Measurements from ENCODE around the gene COL21A1.

The COL21A1 gene

DNA sequence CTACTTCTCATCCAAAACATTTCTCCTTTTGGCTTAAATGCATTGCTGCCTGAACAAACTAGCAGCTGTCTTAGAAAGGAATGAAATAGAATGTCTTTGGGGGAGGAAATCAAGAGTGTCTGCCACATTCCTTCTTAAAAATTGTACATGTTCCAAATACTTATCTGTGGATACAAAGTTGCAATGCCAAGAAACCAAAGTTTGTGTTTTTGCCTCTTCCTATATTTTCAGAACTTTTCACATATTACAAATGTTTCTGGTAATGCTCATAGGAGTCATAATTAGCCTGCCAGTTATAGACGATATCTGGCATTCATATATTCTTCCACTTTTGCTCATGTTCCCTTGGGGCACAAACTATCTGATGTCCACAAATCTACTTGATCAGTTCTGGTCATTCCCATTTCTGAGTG lies 206.5 kb downstream of the COL21A1 start:
- Histone ChIP-seq H3F3A (ENCODE audit: control insufficient read depth, insufficient read depth) (no peaks in the 10 kb centered on the region), H3K36me3 (ENCODE audit: control insufficient read depth, low read length) (no peaks in the 10 kb centered on the region), H3K4me3 (ENCODE audit: low read length) (no peak overlapping the region), H3K9me3 (ENCODE audit: control insufficient read depth, insufficient read depth, low read length) (no peaks in the 10 kb centered on the region), H3K4me2 (ENCODE audit: low read length) (no peak overlapping the region), H3K27me3 (ENCODE audit: control insufficient read depth, low read length) (no peaks in the 10 kb centered on the region), H3K27ac (ENCODE audit: low read depth, low read length) (no peak overlapping the region), H3K79me2 (ENCODE audit: control insufficient read depth, low read length) (no peaks in the 10 kb centered on the region), H3K9me2 (replicated peaks; ENCODE audit: control insufficient read depth, low read length) (no peaks in the 10 kb centered on the region), H3K4me1 (ENCODE audit: control insufficient read depth, low read length) (no peaks in the 10 kb centered on the region), H4K20me1 (ENCODE audit: control insufficient read depth, insufficient read depth, low read depth, low read length) (no peaks in the 10 kb centered on the region)
- TF ChIP-seq EZH2phosphoT487 (IDR thresholded peaks at IDR 0.05; ENCODE audit: borderline replicate concordance, low read length) (no peak), CTCF (IDR thresholded peaks at IDR 0.05; ENCODE audit: low read depth, low read length, poor library complexity, severe bottlenecking) (no peak)

GRCh38 chr6:56040223-56040622 lies 207.2 kb downstream of the COL21A1 start:
- Histone ChIP-seq H3K9me2 (replicated peaks; ENCODE audit: control insufficient read depth, low read length) (no peaks in the 10 kb centered on the region), H3K79me2 (ENCODE audit: control insufficient read depth, low read length) (no peaks in the 10 kb centered on the region), H3K27me3 (ENCODE audit: control insufficient read depth, low read length) (no peaks in the 10 kb centered on the region), H3K27ac (ENCODE audit: low read depth, low read length) (no peak overlapping the region), H3K36me3 (ENCODE audit: control insufficient read depth, low read length) (no peaks in the 10 kb centered on the region), H3K4me1 (ENCODE audit: control insufficient read depth, low read length) (no peaks in the 10 kb centered on the region), H3K4me3 (ENCODE audit: low read length) (no peak overlapping the region), H3F3A (ENCODE audit: control insufficient read depth, insufficient read depth) (no peaks in the 10 kb centered on the region), H3K9me3 (ENCODE audit: control insufficient read depth, insufficient read depth, low read length) (no peaks in the 10 kb centered on the region), H4K20me1 (ENCODE audit: control insufficient read depth, insufficient read depth, low read depth, low read length) (no peaks in the 10 kb centered on the region), H3K4me2 (ENCODE audit: low read length) (no peak overlapping the region)
- TF ChIP-seq CTCF (IDR thresholded peaks at IDR 0.05; ENCODE audit: low read depth, low read length, poor library complexity, severe bottlenecking): no peak
- no peak for TF ChIP-seq EZH2phosphoT487 (IDR thresholded peaks at IDR 0.05; ENCODE audit: borderline replicate concordance, low read length)

- no peak overlapping the region for H3K27ac ChIP-seq (ENCODE audit: low read depth, low read length)
- TF ChIP-seq EZH2phosphoT487 (IDR thresholded peaks at IDR 0.05; ENCODE audit: borderline replicate concordance, low read length) (no peak), CTCF (IDR thresholded peaks at IDR 0.05; ENCODE audit: low read depth, low read length, poor library complexity, severe bottlenecking) (no peak)
- H3K9me2 ChIP-seq (replicated peaks; ENCODE audit: control insufficient read depth, low read length): no peaks in the 10 kb centered on the region
- no peaks in the 10 kb centered on the region for H3K9me3 ChIP-seq (ENCODE audit: control insufficient read depth, insufficient read depth, low read length)
- H3K4me1 ChIP-seq (ENCODE audit: control insufficient read depth, low read length): no peaks in the 10 kb centered on the region
- H3K4me2 ChIP-seq (ENCODE audit: low read length): no peak overlapping the region
- no peaks in the 10 kb centered on the region for H4K20me1 ChIP-seq (ENCODE audit: control insufficient read depth, insufficient read depth, low read depth, low read length)
- H3K36me3 ChIP-seq (ENCODE audit: control insufficient read depth, low read length): no peaks in the 10 kb centered on the region
- H3F3A ChIP-seq (ENCODE audit: control insufficient read depth, insufficient read depth): no peaks in the 10 kb centered on the region
- no peaks in the 10 kb centered on the region for H3K27me3 ChIP-seq (ENCODE audit: control insufficient read depth, low read length)
- no peaks in the 10 kb centered on the region for H3K79me2 ChIP-seq (ENCODE audit: control insufficient read depth, low read length)
- H3K4me3 ChIP-seq (ENCODE audit: low read length): no peak overlapping the region
These were observed 208.6 kb downstream of the COL21A1 start for GRCh38 chr6:56038764-56039163.

DNA sequence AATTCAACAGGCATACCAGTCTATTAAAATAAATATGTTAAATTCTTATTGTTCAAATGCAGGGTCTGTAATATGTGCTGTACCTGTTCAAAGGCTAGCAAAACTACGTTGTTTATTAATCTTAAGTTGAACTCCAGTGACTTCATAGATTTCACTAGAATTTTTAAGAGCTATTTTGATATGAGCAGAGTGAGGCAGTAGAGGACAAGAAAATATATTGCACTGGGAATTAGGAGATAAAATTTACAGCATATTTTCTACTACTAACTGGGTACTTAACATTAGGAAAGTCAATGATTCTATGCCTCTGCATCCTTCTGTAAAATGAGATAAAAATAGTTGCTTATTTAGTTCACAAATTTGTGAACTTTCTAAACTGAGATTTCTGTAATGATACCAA lies 209.8 kb downstream of the COL21A1 start:
- Histone ChIP-seq H3K4me1 (ENCODE audit: control insufficient read depth, low read length) (no peaks in the 10 kb centered on the region), H3K9me3 (ENCODE audit: control insufficient read depth, insufficient read depth, low read length) (no peaks in the 10 kb centered on the region), H4K20me1 (ENCODE audit: control insufficient read depth, insufficient read depth, low read depth, low read length) (no peaks in the 10 kb centered on the region), H3K27me3 (ENCODE audit: control insufficient read depth, low read length) (no peaks in the 10 kb centered on the region), H3K27ac (ENCODE audit: low read depth, low read length) (no peak overlapping the region), H3F3A (ENCODE audit: control insufficient read depth, insufficient read depth) (no peaks in the 10 kb centered on the region), H3K9me2 (replicated peaks; ENCODE audit: control insufficient read depth, low read length) (no peaks in the 10 kb centered on the region), H3K79me2 (ENCODE audit: control insufficient read depth, low read length) (no peaks in the 10 kb centered on the region), H3K4me2 (ENCODE audit: low read length) (no peak overlapping the region), H3K4me3 (ENCODE audit: low read length) (no peak overlapping the region), H3K36me3 (ENCODE audit: control insufficient read depth, low read length) (no peaks in the 10 kb centered on the region)
- TF ChIP-seq CTCF (IDR thresholded peaks at IDR 0.05; ENCODE audit: low read depth, low read length, poor library complexity, severe bottlenecking): no peak
- no peak for TF ChIP-seq EZH2phosphoT487 (IDR thresholded peaks at IDR 0.05; ENCODE audit: borderline replicate concordance, low read length)
